Aorta (tissue), 5 donors: ENCODE data around the gene PADI3. TPM values are rescaled to one million over a fixed set of nuclear protein-coding genes. Genes with fewer than 3 reads are reported as not detected.

Source experiments
- ATAC-seq: fragments of 200-7000 bp; cut with Tn5 transposase; one replicate; pipeline ENCODE4 v1.9.1; 2022; ENCODE audit warnings: moderate library complexity; ENCODE audit not compliant: low FRiP score
- DNase-seq, 2 donors: peaks; one replicate each; pipeline ENCODE4 v3.0.0-alpha.2; 2020
- H3K27ac ChIP-seq, 2 donors: one replicate each; pipeline ENCODE4 v1.5.1; 2013; ENCODE audit warnings: low read length in 2 of 2, mild to moderate bottlenecking in 2 of 2, moderate library complexity in 2 of 2, control low read depth in 1 of 2, inconsistent platforms in 1 of 2, low read depth in 1 of 2
- H3K27me3 ChIP-seq, 2 donors: one replicate each; pipeline ENCODE4 v1.6.1; 2013; ENCODE audit warnings: control low read depth in 1 of 2, low read length in 1 of 2, mild to moderate bottlenecking in 1 of 2, moderate library complexity in 1 of 2; ENCODE audit not compliant: insufficient read depth in 2 of 2, control insufficient read depth in 1 of 2
- H3K36me3 ChIP-seq, 2 donors: one replicate each; pipeline ENCODE4 v1.6.1; 2013; ENCODE audit warnings: control low read depth in 1 of 2, low read length in 1 of 2, mild to moderate bottlenecking in 1 of 2; ENCODE audit not compliant: insufficient read depth in 2 of 2, control insufficient read depth in 1 of 2
- H3K4me1 ChIP-seq, 2 donors: one replicate each; pipeline ENCODE4 v1.6.1; 2013; ENCODE audit warnings: low read length in 2 of 2, control low read depth in 1 of 2, mild to moderate bottlenecking in 1 of 2, moderate library complexity in 1 of 2; ENCODE audit not compliant: insufficient read depth in 2 of 2, control insufficient read depth in 1 of 2
- H3K4me3 ChIP-seq, 2 donors: one replicate each; pipeline ENCODE4 v1.5.1; 2013; ENCODE audit warnings: low read length in 2 of 2, control low read depth in 1 of 2, mild to moderate bottlenecking in 1 of 2
- H3K9me3 ChIP-seq: one replicate; pipeline ENCODE4 v1.6.1; 2013; ENCODE audit warnings: mild to moderate bottlenecking, low read length; ENCODE audit not compliant: control insufficient read depth
- WGBS, 2 donors: extraction: QIAGEN DNeasy Blood & Tissue Kit; methylation state at CpG; one replicate each; pipeline ENCODE4 v1.1.7; 2013; 5-methylcytosine and 5-hydroxymethylcytosine counted together
- intact Hi-C, 2 donors: fragments of 100-400 bp; cut with DNase I; formaldehyde crosslinking; loops; one replicate each; pipeline versions ENCODE4 v1.14.2 to v1.15.0; 2022
- polyA plus RNA-seq, 2 donors: library from polyadenylated mRNA; stranded (reverse); fragments of 200-250 nt; gene quantifications; one replicate each; pipeline ENCODE4 v1.2.3, GENCODE V29; 2013
- total RNA-seq, 2 donors: library from RNA; stranded (reverse); fragmentation: NEBNext Ultra II Directional; extraction: Animal tissue kit (Norgen Biotek cat#: 25700); gene quantifications; one replicate each; pipeline ENCODE4 v1.2.1, GENCODE V29; 2021
- donor health status: healthy with polysubstance abuse.
- donor health status: Bipolar disorder and iron deficiency.
- donor health status: DM: no; HTN: no; CAD: no.
- donor health status: DM: no; HTN: no; CAD: no.
- donor health status: DM: yes; HTN: yes; CAD: no.

The PADI3 gene
- total and polyA plus RNA-seq, 4 donors: not detected

DNA sequence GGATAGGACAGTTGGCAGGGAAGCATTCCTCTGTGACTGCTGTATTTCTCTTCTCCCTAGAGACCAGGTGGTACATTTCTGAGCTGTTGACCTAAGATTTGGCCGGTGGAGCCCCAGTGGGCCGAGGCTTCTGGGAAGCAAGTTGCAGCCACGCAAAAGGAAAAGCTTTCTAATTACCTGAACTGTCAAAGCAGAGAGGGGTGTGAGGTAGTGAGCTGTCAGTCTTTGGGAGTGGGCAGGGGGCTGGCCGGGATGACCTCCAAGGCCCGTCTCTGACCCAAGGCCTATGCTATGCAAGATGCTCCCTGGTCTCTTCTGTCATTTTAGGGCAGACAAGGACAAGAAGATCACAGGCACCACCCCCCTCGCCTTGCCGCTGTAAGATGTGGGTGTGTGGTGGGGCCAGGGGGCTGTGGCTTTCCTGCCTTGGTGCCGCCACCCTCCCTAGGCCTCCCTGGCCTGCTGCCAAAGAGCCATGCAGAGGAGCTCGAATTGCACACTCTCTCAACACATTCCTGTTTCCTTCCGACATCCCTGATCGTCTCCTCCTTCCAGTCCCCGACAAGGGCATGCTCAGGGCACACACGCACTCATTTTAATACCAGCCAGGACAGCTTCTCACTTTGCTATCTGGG, 36.3 kb upstream of the PADI3 start:
- H3K27me3 ChIP-seq: no peaks in the 10 kb centered on the region
- DNase-seq (no peak), ATAC-seq (no peak)
- no peaks in the 10 kb centered on the region for H3K36me3 ChIP-seq
- WGBS, 2 donors: 39 to 42% methylated on average over 12 to 13 of the region's 13 CpGs
- no peak overlapping the region for H3K27ac ChIP-seq
- H3K9me3 ChIP-seq: no peaks in the 10 kb centered on the region
- H3K4me3 ChIP-seq: no peak overlapping the region
- intact Hi-C loops: no loop called here
- no peaks in the 10 kb centered on the region for H3K4me1 ChIP-seq

DNA sequence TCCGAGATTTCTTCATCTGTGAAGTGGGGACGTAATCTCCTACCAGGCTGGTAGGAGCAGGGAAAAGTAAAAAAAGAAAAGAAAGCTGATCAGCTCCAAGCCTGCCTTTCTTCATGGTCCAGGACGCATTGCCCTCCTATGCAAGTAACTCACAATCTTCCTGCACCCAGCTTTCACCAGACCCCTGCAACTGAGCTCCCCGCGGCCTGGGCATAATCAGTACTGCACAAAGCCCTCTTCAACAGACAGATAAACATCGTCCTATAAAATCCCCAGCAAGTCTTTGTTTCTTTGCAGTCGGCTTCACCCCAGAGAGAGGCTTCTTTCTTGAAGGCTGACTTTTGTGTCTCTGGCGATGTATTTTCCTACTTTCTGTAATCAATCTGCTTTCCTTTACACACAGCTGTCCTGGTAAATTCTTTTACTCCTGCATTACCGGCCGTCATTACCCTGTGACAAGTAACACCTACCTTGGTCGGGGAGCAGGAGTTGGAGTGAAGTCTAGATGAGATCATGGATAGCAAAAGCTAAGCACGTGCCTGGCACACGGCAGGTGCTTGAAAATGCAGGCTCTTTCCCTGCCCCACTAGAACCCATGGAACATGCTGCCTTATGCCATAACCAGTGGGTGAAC, 35.6 kb upstream of the PADI3 start:
- no peaks in the 10 kb centered on the region for H3K27me3 ChIP-seq
- no peaks in the 10 kb centered on the region for H3K36me3 ChIP-seq
- intact Hi-C loops: no loop called here
- 83 to 84% methylated on average over 13 of the region's 13 CpGs for WGBS, 2 donors
- no peak overlapping the region for H3K27ac ChIP-seq
- ATAC-seq: no peak
- no peak for DNase-seq
- no peaks in the 10 kb centered on the region for H3K4me1 ChIP-seq
- no peak overlapping the region for H3K4me3 ChIP-seq
- no peaks in the 10 kb centered on the region for H3K9me3 ChIP-seq

DNA sequence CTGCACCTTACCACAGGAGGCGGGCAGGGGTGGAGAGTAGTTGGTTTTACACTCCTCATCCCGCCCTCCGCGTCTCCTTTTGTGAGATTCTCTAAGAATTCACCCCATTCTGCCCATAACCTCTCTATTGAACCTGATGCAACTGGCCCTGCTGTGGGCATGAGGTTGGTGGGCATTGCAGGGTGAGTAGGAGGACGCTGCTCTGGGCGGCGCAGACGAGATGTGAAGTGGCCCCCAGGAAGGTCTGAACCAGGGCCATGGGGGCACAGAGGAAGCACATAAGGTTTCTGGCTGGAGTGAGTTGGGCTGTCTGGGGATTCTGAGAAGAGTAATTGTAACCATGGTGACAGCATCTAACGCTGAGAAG, 35.1 kb upstream of the PADI3 start:
- 85 to 89% methylated on average over 9 of the region's 9 CpGs for WGBS, 2 donors
- DNase-seq: no peak
- intact Hi-C loops: no loop called here

DNA sequence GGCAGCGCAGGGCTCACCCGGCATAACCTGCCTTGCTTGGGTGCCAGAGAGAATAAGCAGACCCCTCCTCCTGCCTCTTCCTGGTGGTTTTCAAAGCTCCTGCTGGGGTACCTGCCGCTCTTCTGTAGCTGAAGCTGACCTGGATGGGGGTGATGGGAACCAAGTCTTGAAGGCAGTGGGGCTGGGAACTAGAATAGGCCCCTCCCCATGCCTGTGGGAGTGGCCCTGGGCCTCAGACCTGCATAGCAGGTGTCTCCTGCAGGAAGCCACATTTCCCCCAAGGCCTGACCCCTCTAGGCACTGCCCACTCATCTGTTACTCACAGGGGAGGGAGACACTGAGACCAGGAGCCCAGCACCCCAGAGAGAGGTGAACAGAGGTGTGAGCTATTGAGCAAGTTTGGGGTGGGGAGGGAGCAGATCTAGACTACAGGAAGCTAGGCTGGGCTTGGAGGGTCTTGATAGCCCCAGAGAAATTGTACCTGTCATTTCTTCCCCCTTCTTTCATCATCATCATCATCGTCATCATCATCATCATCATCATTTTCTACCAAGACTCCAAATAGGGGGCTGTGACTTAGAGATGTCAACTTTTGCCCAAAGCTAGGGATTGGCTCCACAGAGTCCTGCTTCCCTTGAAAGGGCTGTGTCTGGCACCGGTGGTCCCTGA, 33.9 kb upstream of the PADI3 start:
- H3K36me3 ChIP-seq: no peaks in the 10 kb centered on the region
- H3K9me3 ChIP-seq: no peaks in the 10 kb centered on the region
- no peak overlapping the region for H3K27ac ChIP-seq
- DNase-seq (no peak), ATAC-seq (no peak)
- WGBS, 2 donors: 85% methylated on average over 5 of the region's 5 CpGs
- intact Hi-C loops: no loop called here
- H3K4me1 ChIP-seq: no peaks in the 10 kb centered on the region
- H3K4me3 ChIP-seq: no peak overlapping the region
- no peaks in the 10 kb centered on the region for H3K27me3 ChIP-seq

More for the DNA sequence above, 35.1 kb upstream of the PADI3 start:
- no peaks in the 10 kb centered on the region for H3K36me3 ChIP-seq
- no peaks in the 10 kb centered on the region for H3K9me3 ChIP-seq
- H3K4me3 ChIP-seq: no peak overlapping the region
- no peak for ATAC-seq
- no peaks in the 10 kb centered on the region for H3K4me1 ChIP-seq
- H3K27me3 ChIP-seq: no peaks in the 10 kb centered on the region
- H3K27ac ChIP-seq: no peak overlapping the region

DNA sequence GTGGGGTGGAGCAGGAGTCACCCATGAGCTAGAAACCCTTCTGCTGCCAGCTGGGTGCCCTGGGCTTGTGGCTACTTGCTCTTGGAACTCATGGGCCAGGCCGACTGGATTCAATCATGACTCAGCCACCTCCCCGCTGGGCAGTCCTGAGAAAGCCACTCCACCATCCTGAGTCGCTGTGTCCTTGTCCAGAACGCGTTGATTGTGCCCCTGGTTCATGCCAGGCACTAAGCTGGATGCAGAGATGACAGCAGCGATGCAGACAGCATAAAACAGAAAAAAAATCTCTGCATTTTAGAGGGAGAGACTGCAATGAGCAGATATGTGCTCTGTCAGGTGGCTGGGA, 33.4 kb upstream of the PADI3 start:
- no peaks in the 10 kb centered on the region for H3K4me1 ChIP-seq
- WGBS, 2 donors: 75 to 82% methylated on average over 6 of the region's 6 CpGs
- ATAC-seq: no peak
- no peaks in the 10 kb centered on the region for H3K9me3 ChIP-seq
- H3K36me3 ChIP-seq: no peaks in the 10 kb centered on the region
- H3K27me3 ChIP-seq: no peaks in the 10 kb centered on the region
- no peak for DNase-seq
- no peak overlapping the region for H3K27ac ChIP-seq
- no peak overlapping the region for H3K4me3 ChIP-seq
- intact Hi-C loops: no loop called here

DNA sequence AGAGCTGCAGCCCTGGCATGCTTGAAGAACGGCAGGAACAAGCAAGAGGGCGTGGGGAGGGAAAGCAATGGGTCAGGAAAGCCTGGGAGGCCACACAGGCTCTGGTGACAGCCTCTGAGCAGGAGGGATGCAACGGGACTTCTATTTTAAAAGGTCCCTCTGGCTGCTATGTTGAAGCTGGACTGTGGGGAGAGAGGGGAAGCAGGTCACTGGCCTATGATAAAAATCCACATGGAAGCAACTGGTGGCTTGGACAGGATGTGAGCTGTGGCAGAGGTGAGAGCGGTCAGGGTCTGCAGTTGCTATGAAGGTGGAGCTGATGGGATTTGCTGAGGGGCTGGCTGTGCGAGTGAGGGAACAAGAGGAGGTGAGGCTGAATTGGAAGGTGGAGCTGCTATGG, 32.8 kb upstream of the PADI3 start:
- Histone ChIP-seq H3K27ac (no peak overlapping the region), H3K4me1 (no peaks in the 10 kb centered on the region), H3K27me3 (no peaks in the 10 kb centered on the region), H3K36me3 (no peaks in the 10 kb centered on the region), H3K9me3 (no peaks in the 10 kb centered on the region), H3K4me3 (no peak overlapping the region)
- intact Hi-C loops: no loop called here
- DNase-seq: no peak
- ATAC-seq: no peak
- 62 to 68% methylated on average over 5 of the region's 5 CpGs for WGBS, 2 donors

DNA sequence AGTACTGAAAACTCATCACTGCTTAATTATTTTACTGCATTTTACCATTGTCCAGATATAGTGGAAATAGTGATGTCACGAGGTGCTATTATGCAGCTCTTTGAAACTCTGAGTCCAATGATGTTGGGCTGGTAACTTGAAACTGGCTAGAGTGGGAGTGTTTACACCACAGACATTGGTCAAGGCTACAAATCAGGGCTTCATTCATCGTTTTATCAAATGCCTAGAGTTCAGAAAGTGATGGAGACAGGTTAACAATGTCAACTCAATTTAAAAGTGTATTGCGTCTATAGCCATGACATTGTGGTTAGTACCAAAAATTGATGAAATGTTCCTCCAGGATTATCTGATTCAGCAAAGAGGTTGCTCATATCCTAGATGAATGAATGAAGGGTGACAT, 31.3 kb upstream of the PADI3 start:
- Histone ChIP-seq H3K9me3 (no peaks in the 10 kb centered on the region), H3K36me3 (no peaks in the 10 kb centered on the region), H3K4me3 (no peak overlapping the region), H3K4me1 (no peaks in the 10 kb centered on the region), H3K27ac (no peak overlapping the region), H3K27me3 (no peaks in the 10 kb centered on the region)
- no peak for DNase-seq
- ATAC-seq: no peak
- WGBS, 2 donors: 74 to 80% methylated on average over 3 of the region's 3 CpGs
- intact Hi-C loops: no loop called here

DNA sequence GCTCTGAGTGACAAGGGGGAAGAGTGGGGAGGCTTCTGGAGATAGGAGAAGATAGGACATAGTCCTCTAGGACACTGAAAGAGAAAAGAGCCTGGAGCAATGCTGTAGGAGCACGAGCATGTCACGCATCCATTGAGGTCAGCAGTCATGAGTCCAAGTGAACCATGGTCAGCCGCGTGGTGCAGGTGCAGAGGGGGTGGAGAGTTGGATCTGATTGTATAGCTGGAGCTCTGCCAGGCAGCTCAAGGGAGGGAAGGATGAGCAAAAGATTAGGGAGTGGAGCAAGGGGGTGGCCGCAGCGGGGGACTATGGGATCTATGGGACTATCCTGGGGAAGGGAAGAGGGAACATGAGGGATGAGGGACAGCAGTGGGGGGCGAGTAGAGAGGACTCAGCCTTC, 30.0 kb upstream of the PADI3 start:
- DNase-seq (no peak), ATAC-seq (no peak)
- Histone ChIP-seq H3K4me3 (no peak overlapping the region), H3K27ac (no peak overlapping the region), H3K4me1 (no peaks in the 10 kb centered on the region), H3K36me3 (no peaks in the 10 kb centered on the region), H3K27me3 (no peaks in the 10 kb centered on the region), H3K9me3 (no peaks in the 10 kb centered on the region)
- intact Hi-C loops: no loop called here
- 78 to 83% methylated on average over 7 of the region's 7 CpGs for WGBS, 2 donors

DNA sequence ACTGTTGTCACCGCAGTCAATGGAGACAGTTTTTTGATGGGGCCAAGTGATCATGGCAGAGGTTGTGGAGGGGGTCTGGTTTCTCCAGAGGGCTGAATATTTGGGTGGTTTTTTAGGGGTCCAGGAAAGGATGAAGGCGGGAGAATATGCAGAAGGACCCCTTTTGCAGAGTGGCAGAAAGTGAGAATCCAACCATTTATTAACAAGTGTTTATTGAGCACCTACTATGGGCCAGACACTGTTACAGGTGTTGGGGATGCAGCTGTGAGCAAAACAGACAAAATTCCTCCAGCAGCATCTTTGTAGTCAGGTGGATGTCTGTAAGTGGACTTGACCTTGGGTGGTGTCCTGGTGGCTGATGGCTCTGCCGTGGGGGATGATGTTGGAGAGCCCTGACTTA, 28.6 kb upstream of the PADI3 start:
- no peaks in the 10 kb centered on the region for H3K4me1 ChIP-seq
- WGBS, 2 donors: 89% methylated on average over 3 of the region's 3 CpGs
- H3K9me3 ChIP-seq: no peaks in the 10 kb centered on the region
- ATAC-seq (no peak), DNase-seq (no peak)
- intact Hi-C loops: no loop called here
- H3K36me3 ChIP-seq: no peaks in the 10 kb centered on the region
- H3K27me3 ChIP-seq: no peaks in the 10 kb centered on the region
- H3K27ac ChIP-seq: no peak overlapping the region
- H3K4me3 ChIP-seq: no peak overlapping the region
